Fibroblast of lung (primary cell): ENCODE results near the gene ZNF41.

Experiments
- EZH2 ChIP-seq: IDR thresholded peaks from 2 replicates; pipeline ENCODE4 v1.5.1; 2012; ENCODE audit warnings: low read length, control low read depth, mild to moderate bottlenecking; ENCODE audit errors: missing control alignments
- TF ChIP-seq, protein P1 (sequence below), 2 donors: IDR thresholded peaks in 1 of 2; conservative IDR thresholded peaks in 1 of 2; 1 replicate in 1 of 2; 2 replicates in 1 of 2; pipeline ENCODE4 v1.5.1; 2011 to 2012; ENCODE audit warnings: low read length in 2 of 2, control low read depth in 1 of 2, inconsistent platforms in 1 of 2, low read depth in 1 of 2, mild to moderate bottlenecking in 1 of 2

- TF ChIP-seq, protein P1, sequence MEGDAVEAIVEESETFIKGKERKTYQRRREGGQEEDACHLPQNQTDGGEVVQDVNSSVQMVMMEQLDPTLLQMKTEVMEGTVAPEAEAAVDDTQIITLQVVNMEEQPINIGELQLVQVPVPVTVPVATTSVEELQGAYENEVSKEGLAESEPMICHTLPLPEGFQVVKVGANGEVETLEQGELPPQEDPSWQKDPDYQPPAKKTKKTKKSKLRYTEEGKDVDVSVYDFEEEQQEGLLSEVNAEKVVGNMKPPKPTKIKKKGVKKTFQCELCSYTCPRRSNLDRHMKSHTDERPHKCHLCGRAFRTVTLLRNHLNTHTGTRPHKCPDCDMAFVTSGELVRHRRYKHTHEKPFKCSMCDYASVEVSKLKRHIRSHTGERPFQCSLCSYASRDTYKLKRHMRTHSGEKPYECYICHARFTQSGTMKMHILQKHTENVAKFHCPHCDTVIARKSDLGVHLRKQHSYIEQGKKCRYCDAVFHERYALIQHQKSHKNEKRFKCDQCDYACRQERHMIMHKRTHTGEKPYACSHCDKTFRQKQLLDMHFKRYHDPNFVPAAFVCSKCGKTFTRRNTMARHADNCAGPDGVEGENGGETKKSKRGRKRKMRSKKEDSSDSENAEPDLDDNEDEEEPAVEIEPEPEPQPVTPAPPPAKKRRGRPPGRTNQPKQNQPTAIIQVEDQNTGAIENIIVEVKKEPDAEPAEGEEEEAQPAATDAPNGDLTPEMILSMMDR (conservative IDR thresholded peaks at IDR 0.05 in 1 of 2, IDR thresholded peaks at IDR 0.05 in 1 of 2; ENCODE audit: low read depth in 1 of 2, low read length in 2 of 2): no peak
- TF ChIP-seq EZH2: no peak
Observed at GRCh38 chrX:47420962-47421361, 62.1 kb downstream of the ZNF41 start.
